ENCODE measurements around the gene UBE2D2. TPM values are rescaled to one million over a fixed set of nuclear protein-coding genes. Genes with fewer than 3 reads are reported as not detected.

UBE2D2 gene
- total and polyA plus RNA-seq, 4 donors = 84.1 to 97.8 (median 91.2) TPM

DNA sequence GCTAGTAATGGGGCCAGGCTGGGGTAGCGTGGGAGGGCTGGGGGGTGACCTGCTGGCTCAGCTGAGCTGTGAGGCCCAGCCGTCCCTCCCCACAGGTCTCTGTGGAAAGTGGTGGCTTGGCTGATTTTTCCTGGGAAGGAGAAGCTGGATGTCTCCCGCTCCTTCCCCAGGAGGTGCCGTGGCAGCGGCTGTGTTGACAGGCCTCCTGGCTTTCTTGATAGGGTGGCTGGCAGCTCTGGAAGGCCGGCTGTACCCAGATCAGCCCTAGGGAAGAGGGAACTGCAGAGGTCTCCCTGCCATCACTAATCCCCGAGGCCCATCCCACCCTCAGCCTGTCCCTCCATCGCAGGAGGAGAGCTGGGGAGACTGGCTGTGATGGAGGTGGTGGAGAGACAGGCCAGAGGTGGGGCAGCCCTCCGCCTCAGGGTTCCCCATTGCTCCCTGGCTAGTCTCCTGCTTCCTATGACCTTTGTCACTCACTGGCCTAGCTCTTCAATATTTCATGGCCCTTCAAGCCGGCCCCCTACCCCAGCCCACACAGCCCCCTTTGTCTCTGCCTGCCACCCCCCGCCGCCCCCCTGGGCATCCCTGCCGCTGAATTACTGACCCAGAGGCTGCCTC lies 93.8 kb downstream of the UBE2D2 start:
- H3K27me3 ChIP-seq (ENCODE audit: control insufficient read depth in 3 of 3, insufficient read depth in 3 of 3, low read length in 2 of 3) = no peaks in the 10 kb centered on the region
- H3K27ac ChIP-seq (ENCODE audit: low read depth in 1 of 2, low read length in 1 of 2) = peak overlapping the region; percentile 80 to 94
- DNase-seq (no peak), ATAC-seq (ENCODE audit: insufficient read depth, low FRiP score) (no peak)
- 73 to 74% methylated on average over 13 of the region's 13 CpGs for whole genome bisulfite sequencing, 2 donors
- H3K4me1 ChIP-seq (ENCODE audit: control insufficient read depth in 5 of 5, insufficient read depth in 5 of 5, low read length in 5 of 5) = peaks cover 28 to 81% (median 67%) of the 10 kb centered on the region in 5 donors
- H3K36me3 ChIP-seq (ENCODE audit: control insufficient read depth in 4 of 4, insufficient read depth in 4 of 4, low read length in 4 of 4) = no peaks in the 10 kb centered on the region
- H3K9me3 ChIP-seq (ENCODE audit: control insufficient read depth in 4 of 4, insufficient read depth in 3 of 4, low read length in 3 of 4) = no peaks in the 10 kb centered on the region
- TF ChIP-seq, protein P1, sequence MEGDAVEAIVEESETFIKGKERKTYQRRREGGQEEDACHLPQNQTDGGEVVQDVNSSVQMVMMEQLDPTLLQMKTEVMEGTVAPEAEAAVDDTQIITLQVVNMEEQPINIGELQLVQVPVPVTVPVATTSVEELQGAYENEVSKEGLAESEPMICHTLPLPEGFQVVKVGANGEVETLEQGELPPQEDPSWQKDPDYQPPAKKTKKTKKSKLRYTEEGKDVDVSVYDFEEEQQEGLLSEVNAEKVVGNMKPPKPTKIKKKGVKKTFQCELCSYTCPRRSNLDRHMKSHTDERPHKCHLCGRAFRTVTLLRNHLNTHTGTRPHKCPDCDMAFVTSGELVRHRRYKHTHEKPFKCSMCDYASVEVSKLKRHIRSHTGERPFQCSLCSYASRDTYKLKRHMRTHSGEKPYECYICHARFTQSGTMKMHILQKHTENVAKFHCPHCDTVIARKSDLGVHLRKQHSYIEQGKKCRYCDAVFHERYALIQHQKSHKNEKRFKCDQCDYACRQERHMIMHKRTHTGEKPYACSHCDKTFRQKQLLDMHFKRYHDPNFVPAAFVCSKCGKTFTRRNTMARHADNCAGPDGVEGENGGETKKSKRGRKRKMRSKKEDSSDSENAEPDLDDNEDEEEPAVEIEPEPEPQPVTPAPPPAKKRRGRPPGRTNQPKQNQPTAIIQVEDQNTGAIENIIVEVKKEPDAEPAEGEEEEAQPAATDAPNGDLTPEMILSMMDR (IDR thresholded peaks at IDR 0.05; ENCODE audit: control extremely low read depth, extremely low read depth) = no peak
- peak overlapping the region; percentile 20 to 53 for H3K9ac ChIP-seq (ENCODE audit: insufficient read depth in 1 of 2, low read length in 2 of 2)
- no peak overlapping the region for H3K4me3 ChIP-seq

DNA sequence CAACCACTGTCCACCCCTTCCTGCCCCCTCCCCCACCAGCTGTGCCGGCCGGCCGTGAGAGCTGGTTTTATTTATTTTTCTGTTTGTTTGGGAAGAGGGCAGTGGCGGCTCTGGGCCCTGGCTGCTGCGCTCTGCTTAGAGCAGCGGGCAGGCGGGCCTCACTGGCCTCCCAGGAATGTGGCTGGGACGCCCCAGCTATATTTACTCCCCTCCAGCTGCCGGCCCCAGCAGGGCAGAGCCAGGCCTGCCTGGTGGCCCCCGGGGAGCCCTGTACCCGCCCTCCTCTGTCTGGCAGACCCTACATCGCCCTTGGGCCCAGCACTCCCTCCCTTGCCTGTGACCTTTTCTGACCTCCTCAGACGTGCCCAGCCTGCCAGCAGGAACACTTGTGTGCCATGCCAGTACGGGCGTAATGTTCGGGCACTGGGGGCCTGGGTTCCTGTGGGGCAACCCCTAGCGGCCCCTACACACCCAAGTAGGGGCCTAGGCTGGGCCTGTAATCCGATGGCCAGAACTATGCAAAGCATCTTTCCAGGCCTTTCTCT lies 94.7 kb downstream of the UBE2D2 start:
- H3K4me1 ChIP-seq (ENCODE audit: control insufficient read depth in 5 of 5, insufficient read depth in 5 of 5, low read length in 5 of 5) = peaks cover 32 to 81% (median 70%) of the 10 kb centered on the region in 5 donors
- WGBS, 2 donors = 31 to 38% methylated on average over 18 of the region's 18 CpGs
- ATAC-seq (ENCODE audit: insufficient read depth, low FRiP score) (no peak), DNase-seq (peak; percentile 80 to 86 (median 84))
- TF ChIP-seq, protein P1 (IDR thresholded peaks at IDR 0.05; ENCODE audit: control extremely low read depth, extremely low read depth) = no peak
- H3K9me3 ChIP-seq (ENCODE audit: control insufficient read depth in 4 of 4, insufficient read depth in 3 of 4, low read length in 3 of 4) = no peaks in the 10 kb centered on the region
- H3K36me3 ChIP-seq (ENCODE audit: control insufficient read depth in 4 of 4, insufficient read depth in 4 of 4, low read length in 4 of 4) = no peaks in the 10 kb centered on the region
- no peaks in the 10 kb centered on the region for H3K27me3 ChIP-seq (ENCODE audit: control insufficient read depth in 3 of 3, insufficient read depth in 3 of 3, low read length in 2 of 3)
- H3K9ac ChIP-seq (ENCODE audit: insufficient read depth in 1 of 2, low read length in 2 of 2) = peak overlapping the region in 1 of 2 donors; percentile 53
- peak overlapping the region; percentile 80 to 94 for H3K27ac ChIP-seq (ENCODE audit: low read depth in 1 of 2, low read length in 1 of 2)
- no peak overlapping the region for H3K4me3 ChIP-seq

DNA sequence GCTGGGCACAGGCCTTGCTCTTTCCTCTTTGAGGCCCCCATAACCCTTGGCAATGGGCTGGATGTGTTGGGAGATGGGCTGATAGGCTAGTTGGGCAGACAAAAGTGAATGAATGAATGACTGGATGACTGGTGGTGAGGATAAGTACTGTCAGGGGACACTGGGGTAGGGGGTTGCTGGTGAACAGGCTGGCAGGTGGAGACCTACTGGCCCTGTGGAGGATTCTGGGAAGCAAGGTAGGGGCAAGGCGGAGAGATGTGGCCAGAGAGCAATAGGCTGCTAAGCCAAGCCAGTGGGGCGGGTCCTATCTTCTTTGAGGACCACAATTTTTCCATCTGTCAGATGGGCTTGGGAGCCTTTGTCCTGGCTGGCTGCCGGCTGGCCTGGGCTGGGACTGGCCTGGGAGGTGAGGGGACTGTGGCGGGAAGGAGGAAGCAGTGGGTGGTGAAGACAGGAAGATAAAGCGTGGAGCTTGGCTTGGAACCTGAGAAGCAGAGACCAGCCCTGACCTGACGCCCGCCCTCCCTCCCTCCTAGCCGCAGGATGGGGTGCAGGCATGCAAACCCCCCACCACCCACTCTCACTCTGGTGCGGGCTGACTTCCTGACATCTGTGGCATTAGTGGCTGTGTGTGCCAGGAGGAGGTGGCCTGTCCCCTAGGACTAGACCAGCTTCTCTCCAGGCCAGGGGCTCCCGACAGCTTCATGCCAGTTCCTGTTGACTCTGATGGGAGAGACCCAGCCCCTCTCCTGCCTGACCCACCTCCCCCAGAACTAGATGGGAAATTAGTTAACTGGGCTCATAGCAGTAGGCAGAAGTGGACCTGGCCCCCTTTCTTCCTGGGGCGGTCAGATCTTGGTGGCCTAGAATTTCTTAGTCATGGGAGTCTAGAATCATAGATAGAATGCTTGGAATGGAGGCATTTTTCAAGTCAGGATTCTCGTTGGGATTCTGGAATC lies 96.5 kb downstream of the UBE2D2 start:
- peak in 1 of 3 donors; percentile 40 for DNase-seq
- 29 to 39% methylated on average over 8 to 12 of the region's 12 CpGs for WGBS, 2 donors
- Histone ChIP-seq H3K36me3 (ENCODE audit: control insufficient read depth in 4 of 4, insufficient read depth in 4 of 4, low read length in 4 of 4) (no peaks in the 10 kb centered on the region), H3K9ac (ENCODE audit: insufficient read depth in 1 of 2, low read length in 2 of 2) (no peak overlapping the region), H3K4me1 (ENCODE audit: control insufficient read depth in 5 of 5, insufficient read depth in 5 of 5, low read length in 5 of 5) (peaks cover 20 to 74% (median 58%) of the 10 kb centered on the region in 5 donors), H3K27me3 (ENCODE audit: control insufficient read depth in 3 of 3, insufficient read depth in 3 of 3, low read length in 2 of 3) (no peaks in the 10 kb centered on the region), H3K9me3 (ENCODE audit: control insufficient read depth in 4 of 4, insufficient read depth in 3 of 4, low read length in 3 of 4) (no peaks in the 10 kb centered on the region), H3K27ac (ENCODE audit: low read depth in 1 of 2, low read length in 1 of 2) (peak overlapping the region; percentile 87 to 88), H3K4me3 (no peak overlapping the region)
- ATAC-seq (ENCODE audit: insufficient read depth, low FRiP score) = no peak
- TF ChIP-seq, protein P1 (IDR thresholded peaks at IDR 0.05; ENCODE audit: control extremely low read depth, extremely low read depth) = no peak

Measured in lung (tissue), 12 donors.